GM18505 (cell line): ENCODE data around the gene RNF14.
A peak's percentile ranks its signal among the peaks of the same experiment; 100 is the strongest.
"Not testable (repeated sequence)": the region's sequence is repeated elsewhere in the genome, so short reads cannot be mapped to it uniquely, and the experiment has no call there.

Source experiments
- ATAC-seq: cut with Tn5 transposase; IDR thresholded peaks from one replicate; pipeline ENCODE4 v1.9.1; 2021; ENCODE audit not compliant: unreplicated experiment
- POLR2A ChIP-seq: IDR thresholded peaks from 4 replicates; pipeline ENCODE4 v1.6.1; 2011; ENCODE audit warnings: borderline replicate concordance; ENCODE audit not compliant: insufficient read depth, insufficient read length; ENCODE audit errors: extremely low read depth

Gene RNF14

GRCh38 chr5:142024771-142025304 is 55.9 kb downstream of the RNF14 start:
- peak; percentile 99 for ATAC-seq
- TF ChIP-seq POLR2A = peak; percentile 61

- ATAC-seq = no peak
- TF ChIP-seq POLR2A = no peak
These were observed 56.7 kb downstream of the RNF14 start for GRCh38 chr5:142025637-142026036.

- no peak for TF ChIP-seq POLR2A
- no peak for ATAC-seq
These were observed 63.2 kb downstream of the RNF14 start for GRCh38 chr5:142032150-142032549.

- TF ChIP-seq POLR2A = no peak
- no peak for ATAC-seq
These were observed 64.1 kb downstream of the RNF14 start for GRCh38 chr5:142032747-142033631.

GRCh38 chr5:142033632-142034567 is 65.0 kb downstream of the RNF14 start:
- not testable (repeated sequence) for ATAC-seq

GRCh38 chr5:142034994-142035393 is 66.1 kb downstream of the RNF14 start:
- no peak for TF ChIP-seq POLR2A
- no peak for ATAC-seq

GRCh38 chr5:142036918-142037317 is 68.0 kb downstream of the RNF14 start:
- no peak for ATAC-seq
- no peak for TF ChIP-seq POLR2A

- not testable (repeated sequence) for ATAC-seq
These were observed 68.7 kb downstream of the RNF14 start for GRCh38 chr5:142037599-142037998.

GRCh38 chr5:142038735-142039134 is 69.8 kb downstream of the RNF14 start:
- no peak for ATAC-seq
- no peak for TF ChIP-seq POLR2A
